Medulla oblongata (tissue), 1 donor: ENCODE data around the gene DIP2A.

Source experiments
- DNase-seq: peaks from one replicate; pipeline ENCODE4 v3.0.0-alpha.2; 2015; ENCODE audit errors: extremely low spot score

The DIP2A gene

DNA sequence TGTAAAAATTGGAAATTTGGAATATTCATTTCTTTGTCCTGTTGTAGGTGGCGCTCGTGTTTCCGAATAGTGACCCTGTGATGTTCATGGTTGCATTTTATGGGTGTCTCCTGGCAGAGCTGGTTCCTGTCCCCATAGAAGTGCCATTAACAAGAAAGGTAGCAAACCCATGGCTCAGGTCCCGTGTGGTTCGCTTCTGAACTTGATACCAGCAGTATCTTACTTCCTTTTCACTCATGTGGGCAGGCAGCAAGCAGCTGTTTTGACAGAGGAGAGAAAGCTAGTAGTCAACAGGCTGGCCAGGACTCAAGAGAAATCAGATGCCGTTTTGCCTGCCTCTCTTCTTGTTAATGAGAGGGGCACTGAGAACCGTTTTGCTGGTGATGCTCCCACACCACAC, 73.4 kb downstream of the DIP2A start:
- no peak for DNase-seq

GRCh38 chr21:46537026-46537425, 78.3 kb downstream of the DIP2A start:
- no peak for DNase-seq

DNA sequence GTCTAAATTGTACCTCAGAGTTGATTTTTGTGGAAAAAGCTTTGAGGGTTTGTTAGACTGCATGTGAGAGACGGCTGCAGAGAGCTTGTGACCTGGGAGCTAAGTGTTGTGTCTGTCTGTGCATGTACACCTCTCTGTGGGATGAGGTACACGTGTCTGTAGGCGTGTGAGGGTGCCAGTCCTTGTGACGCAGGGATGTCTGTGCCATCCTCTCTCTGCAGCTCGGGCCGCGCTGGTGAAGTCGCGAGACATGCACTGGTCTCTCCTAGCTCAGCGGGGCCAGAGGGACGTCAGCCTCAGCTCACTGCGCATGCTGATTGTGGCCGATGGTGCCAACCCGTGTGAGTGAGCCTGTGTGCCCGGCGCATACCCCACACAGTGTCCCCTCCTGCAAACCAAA, 79.6 kb downstream of the DIP2A start:
- no peak for DNase-seq

DNA sequence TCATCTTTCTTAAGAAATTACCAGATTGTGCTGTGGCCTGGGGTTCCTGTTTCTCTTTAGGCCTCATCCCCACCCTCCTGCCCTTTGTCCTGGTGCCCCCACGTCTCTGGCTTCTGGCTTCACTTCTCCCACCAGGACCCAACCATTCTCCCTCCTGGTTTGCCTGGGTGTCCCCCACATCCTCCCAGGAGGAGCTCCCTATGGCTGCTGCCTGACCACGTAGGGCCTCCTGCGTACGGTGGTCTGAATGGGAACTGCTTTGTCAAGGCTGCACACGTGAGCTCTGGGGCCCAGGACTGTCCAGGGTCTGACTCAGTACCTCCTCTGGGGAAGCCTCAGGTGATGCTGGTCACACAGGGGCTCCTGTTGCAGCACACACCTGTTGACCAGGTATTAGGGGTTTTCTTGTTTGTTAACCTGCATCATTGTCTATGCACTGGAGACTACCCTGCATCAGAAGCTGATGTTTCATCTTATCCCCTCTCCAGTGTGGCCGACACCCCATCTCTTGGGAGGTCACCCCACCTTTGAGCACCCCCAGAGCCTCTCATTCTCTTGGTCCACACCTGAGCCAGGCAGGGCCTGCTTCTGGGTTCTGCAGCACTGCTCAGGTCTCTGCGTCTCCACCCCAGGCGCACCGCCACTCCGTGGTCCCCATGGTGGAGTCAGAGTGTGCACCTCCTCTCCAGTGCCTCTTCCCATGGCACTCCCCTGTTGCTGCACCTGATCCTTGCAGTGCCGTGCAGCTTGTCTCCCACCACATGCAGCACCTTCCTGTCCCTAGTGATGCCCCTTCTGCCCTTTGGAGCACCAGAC, 80.4 kb downstream of the DIP2A start:
- no peak for DNase-seq

DNA sequence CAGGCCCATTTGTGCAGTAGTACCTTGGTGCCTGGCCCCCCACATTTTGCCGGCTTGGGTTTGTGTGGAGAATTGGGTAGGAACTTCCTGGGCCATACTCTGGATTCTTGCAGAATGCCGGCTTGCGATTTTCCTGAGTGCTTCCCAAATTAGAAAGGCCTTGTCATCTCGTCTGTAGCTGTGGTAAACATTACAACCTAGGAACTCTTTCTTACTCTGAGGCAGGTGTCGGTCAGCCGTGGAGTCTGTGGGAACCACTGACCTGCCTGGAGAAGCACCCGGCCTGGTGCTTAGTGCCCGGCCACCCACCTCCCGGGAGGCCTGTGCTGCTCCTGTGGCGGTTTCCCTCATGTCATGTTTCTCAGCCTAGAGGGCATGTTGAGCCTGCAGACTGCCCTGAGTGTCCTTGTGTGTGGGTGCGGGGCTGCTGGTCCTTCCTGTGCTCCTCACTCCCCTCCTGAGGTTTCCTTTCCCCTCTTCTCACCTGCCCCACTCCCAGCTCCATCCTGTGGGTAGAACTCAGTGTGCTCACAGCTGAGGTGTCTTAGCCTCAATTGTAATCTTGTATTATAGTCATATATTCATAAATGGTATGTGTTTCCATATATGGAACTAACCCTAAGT, 81.5 kb downstream of the DIP2A start:
- no peak for DNase-seq

- no peak for DNase-seq
These were observed 84.0 kb downstream of the DIP2A start for GRCh38 chr21:46542588-46543124.

GRCh38 chr21:46543306-46543705, 84.6 kb downstream of the DIP2A start:
- DNase-seq: no peak

- DNase-seq: no peak
These were observed 85.3 kb downstream of the DIP2A start for GRCh38 chr21:46544003-46544402.

- no peak for DNase-seq
These were observed 86.1 kb downstream of the DIP2A start for GRCh38 chr21:46544824-46545223.

DNA sequence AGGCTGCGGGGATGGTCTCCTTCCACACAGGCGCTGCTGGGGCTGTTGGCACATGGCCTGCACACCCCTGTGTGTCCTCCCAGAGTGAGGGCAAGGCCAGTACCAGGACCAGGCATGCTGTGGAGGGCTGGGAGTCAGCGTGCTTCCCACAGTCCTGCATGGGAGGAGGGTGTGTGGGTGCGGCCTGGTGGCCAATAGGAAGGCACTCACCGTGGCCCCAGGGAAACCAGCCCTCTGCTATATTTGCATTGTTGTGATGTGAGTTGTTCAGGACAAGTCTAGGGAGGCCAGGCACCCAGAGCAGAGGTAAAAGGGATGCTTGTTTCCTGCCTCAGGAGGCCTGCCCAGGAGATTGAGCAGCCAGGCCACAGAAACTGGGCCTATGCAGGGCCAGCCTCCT, 86.7 kb downstream of the DIP2A start:
- DNase-seq: no peak

GRCh38 chr21:46545911-46546310, 87.2 kb downstream of the DIP2A start:
- DNase-seq: no peak

- no peak for DNase-seq
These were observed 88.1 kb downstream of the DIP2A start for GRCh38 chr21:46546799-46547198.

GRCh38 chr21:46549650-46550049, 91.0 kb downstream of the DIP2A start:
- DNase-seq: no peak

- no peak for DNase-seq
These were observed 91.6 kb downstream of the DIP2A start for GRCh38 chr21:46550116-46550941.

- DNase-seq: peak; percentile 16
These were observed 93.0 kb downstream of the DIP2A start for GRCh38 chr21:46551636-46552241.

DNA sequence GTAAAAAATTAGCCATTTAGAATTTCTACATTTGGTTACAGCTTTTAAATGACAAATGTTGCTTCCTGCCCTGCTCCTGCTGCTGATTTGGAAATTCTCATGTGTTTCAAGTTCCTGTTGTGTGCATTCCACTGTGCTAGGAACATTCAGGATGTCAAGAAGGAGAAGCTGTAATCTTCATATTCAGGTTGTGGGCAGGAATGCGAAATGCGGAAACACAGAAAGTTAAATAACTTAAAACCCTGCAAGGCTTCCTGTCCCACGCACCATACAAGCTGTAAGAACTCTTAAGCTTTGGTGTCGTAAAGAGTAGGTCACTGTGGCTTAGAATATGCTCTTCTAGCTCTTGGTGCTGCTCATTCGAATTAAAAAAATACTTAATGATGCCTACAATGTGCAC, 93.6 kb downstream of the DIP2A start:
- peak; percentile 48 for DNase-seq

DNA sequence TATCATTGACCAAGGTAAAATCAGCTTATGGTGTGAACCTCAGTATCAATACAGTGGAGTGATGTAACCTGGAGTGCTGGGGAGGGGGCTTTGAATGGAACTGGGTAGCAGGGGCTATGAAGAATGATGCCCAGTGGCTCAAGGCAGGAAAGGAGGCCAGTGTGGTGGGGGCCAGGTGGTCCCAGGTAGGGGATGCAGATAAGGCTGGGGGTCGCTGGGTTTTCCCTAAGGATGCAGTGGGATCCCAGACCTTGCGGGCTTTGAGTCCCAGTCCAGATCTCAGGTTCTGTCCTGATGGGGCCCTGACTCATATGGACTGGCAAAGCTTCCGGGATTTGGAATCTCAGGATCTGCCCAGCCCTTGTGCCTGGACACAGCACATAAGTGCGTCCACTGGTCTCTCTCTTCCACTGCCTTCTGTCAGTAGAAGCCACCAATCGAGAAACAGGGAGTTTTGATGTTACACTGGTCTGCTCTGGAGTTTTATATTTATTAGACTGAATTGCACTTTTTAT, 94.2 kb downstream of the DIP2A start:
- no peak for DNase-seq

DNA sequence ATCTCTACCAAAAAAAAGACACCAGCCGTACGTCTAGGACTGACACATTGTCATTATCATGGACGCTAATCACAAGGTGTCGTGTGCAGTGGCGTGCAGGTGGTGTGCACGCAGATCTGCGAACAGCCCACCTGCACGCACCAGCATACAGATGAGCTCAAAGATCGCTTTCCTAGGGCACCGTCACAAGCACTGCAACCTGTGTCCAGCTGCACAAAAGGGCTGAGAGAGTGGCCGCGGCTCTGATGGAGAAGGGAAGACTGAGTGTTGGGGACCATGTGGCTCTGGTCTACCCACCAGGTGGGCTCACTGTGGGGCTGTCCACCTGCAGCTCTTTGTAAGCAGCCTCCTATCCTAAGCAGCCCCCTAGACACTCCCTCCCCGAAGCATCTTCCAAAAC, 95.3 kb downstream of the DIP2A start:
- DNase-seq: no peak

GRCh38 chr21:46554431-46555224, 95.9 kb downstream of the DIP2A start:
- DNase-seq: no peak

DNA sequence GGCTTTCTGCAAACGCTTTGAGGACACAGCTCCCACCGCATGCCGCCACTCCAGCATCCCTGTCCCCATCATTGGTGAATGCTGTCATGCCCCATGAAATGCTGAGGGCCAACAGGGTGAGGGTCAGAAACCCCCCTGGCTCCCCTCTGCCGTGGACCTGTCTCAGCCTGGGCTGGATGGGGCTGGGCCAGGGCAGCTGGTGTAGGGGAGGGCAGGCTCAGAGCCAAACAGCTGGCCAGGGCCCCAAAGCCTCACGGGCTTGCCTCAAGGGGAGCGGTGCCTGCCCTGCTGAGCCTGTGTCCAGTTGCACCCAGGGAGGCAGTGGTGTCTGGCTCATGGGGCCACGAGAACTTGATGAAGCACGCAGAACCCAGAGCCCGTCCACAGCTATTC, 96.5 kb downstream of the DIP2A start:
- DNase-seq: no peak

DNA sequence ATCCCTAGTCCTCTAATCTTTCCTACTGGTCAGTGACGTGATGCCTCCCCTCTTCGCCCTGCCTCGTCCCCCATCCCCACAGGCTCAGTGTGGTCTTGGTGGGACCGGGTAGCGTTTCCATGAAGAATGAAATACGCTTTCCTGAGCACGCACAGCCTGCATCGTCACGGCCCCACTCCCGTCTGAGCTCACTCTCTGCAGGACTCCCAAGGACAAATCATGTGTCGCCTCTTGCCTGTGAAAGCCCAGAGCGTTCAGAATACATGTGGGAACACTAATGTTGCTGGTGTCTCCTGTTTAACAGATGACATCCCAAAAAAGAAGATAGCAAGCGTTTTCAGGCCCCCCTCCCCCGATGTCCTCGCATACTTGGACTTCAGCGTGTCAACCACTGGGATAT, 97.0 kb downstream of the DIP2A start:
- no peak for DNase-seq
